Natural killer cell (primary cell): ENCODE results near the gene LRRC32. TPM values are rescaled to one million over a fixed set of nuclear protein-coding genes. Genes with fewer than 3 reads are reported as not detected.
"Not testable (repeated sequence)": the region's sequence is repeated elsewhere in the genome, so short reads cannot be mapped to it uniquely, and the experiment has no call there.

Source experiments
- ATAC-seq, 3 donors: fragments of 150-1000 bp in 2 of 3; fragments of 200-7000 bp in 1 of 3; cut with Tn5 transposase; 1 replicate in 1 of 3; 2 replicates in 2 of 3; pipeline ENCODE4 v1.10.0; 2021; ENCODE audit warnings: mild to moderate bottlenecking in 2 of 3, moderate library complexity in 2 of 3
- DNase-seq, 2 donors: peaks; one replicate each; pipeline versions ENCODE4 v3.0.0 to v3.0.0-alpha.2; 2013 to 2021; ENCODE audit warnings: mixed read lengths in 1 of 2
- H3K27ac ChIP-seq: one replicate; pipeline ENCODE4 v1.5.1; 2013; ENCODE audit warnings: mild to moderate bottlenecking, low read length
- H3K27me3 ChIP-seq: one replicate; pipeline ENCODE4 v1.6.1; 2013; ENCODE audit warnings: low read length; ENCODE audit not compliant: control insufficient read depth, insufficient read depth
- H3K36me3 ChIP-seq: one replicate; pipeline ENCODE4 v1.6.1; 2013; ENCODE audit warnings: low read length; ENCODE audit not compliant: control insufficient read depth, insufficient read depth
- H3K4me1 ChIP-seq: one replicate; pipeline ENCODE4 v1.6.1; 2013; ENCODE audit warnings: low read length; ENCODE audit not compliant: control insufficient read depth, insufficient read depth
- H3K4me3 ChIP-seq: one replicate; pipeline ENCODE4 v1.5.1; 2013; ENCODE audit warnings: low read length
- H3K9me3 ChIP-seq: one replicate; pipeline ENCODE4 v1.6.1; 2013; ENCODE audit warnings: low read length; ENCODE audit not compliant: control insufficient read depth, insufficient read depth
- H3K27ac Mint-ChIP-seq, 2 donors: one replicate each; pipeline ENCODE4 v1.8.0; 2022; ENCODE audit warnings: mild to moderate bottlenecking in 2 of 2, mixed read lengths in 2 of 2, moderate library complexity in 1 of 2
- H3K27me3 Mint-ChIP-seq, 2 donors: one replicate each; pipeline ENCODE4 v1.8.0; 2022; ENCODE audit warnings: low read depth in 2 of 2, mixed read lengths in 2 of 2
- H3K36me3 Mint-ChIP-seq: one replicate; pipeline ENCODE4 v1.8.0; 2022; ENCODE audit warnings: mixed read lengths
- H3K4me1 Mint-ChIP-seq, 2 donors: one replicate each; pipeline ENCODE4 v1.8.0; 2022; ENCODE audit warnings: mixed read lengths in 2 of 2
- H3K4me3 Mint-ChIP-seq: one replicate; pipeline ENCODE4 v1.8.0; 2022; ENCODE audit warnings: mild to moderate bottlenecking, moderate library complexity, mixed read lengths
- H3K9me3 Mint-ChIP-seq, 2 donors: one replicate each; pipeline ENCODE4 v1.8.0; 2022; ENCODE audit warnings: mixed read lengths in 2 of 2
- CTCF ChIP-seq: fragments of 200-600 bp; IDR thresholded peaks from one replicate; pipeline ENCODE4 v1.8.0; 2022; ENCODE audit warnings: antibody characterized with exemption
- WGBS: methylation state at CpG from one replicate; pipeline ENCODE4 v1.1.7; 2013; ENCODE audit warnings: missing lambda C conversion rate; ENCODE audit not compliant: insufficient coverage; 5-methylcytosine and 5-hydroxymethylcytosine counted together
- intact Hi-C: fragments of 100-400 bp; cut with micrococcal nuclease; formaldehyde crosslinking; loops from one replicate; pipeline ENCODE4 v1.14.2; 2022
- total RNA-seq, 4 donors: library from RNA; stranded (reverse); fragments of 120-200 nt in 1 of 4; gene quantifications; one replicate each; pipeline versions ENCODE4 v1.2.3 to v1.2.4, GENCODE V29; 2013 to 2022

Gene LRRC32
- total RNA-seq, 3 donors from 2014 or later (not counting 1 experiment from before 2014, with no cell fraction given), result 0.14 to 1.4 (median 1.4) TPM

- DNase-seq, result no peak
- H3K27me3 Mint-ChIP-seq, result peaks cover 41 to 68% of the 10 kb centered on the region in 2 donors
- H3K27ac ChIP-seq, result no peak overlapping the region
- H3K4me1 ChIP-seq, result peaks cover 19% of the 10 kb centered on the region
- peaks cover 27% of the 10 kb centered on the region for H3K27me3 ChIP-seq
- peaks cover 12% of the 10 kb centered on the region for H3K9me3 ChIP-seq
- H3K4me3 ChIP-seq, result no peak overlapping the region
- no peak for TF ChIP-seq CTCF
- H3K4me1 Mint-ChIP-seq, result peaks cover 14 to 21% of the 10 kb centered on the region in 2 donors
- ATAC-seq, result no peak
- no peaks in the 10 kb centered on the region for H3K36me3 Mint-ChIP-seq
- H3K36me3 ChIP-seq, result no peaks in the 10 kb centered on the region
- no peak overlapping the region for H3K27ac Mint-ChIP-seq
- H3K9me3 Mint-ChIP-seq, result no peaks in the 10 kb centered on the region
- no peak overlapping the region for H3K4me3 Mint-ChIP-seq
- 83% methylated on average over 5 of the region's 5 CpGs for WGBS
- intact Hi-C loops, result no loop called here
These were observed 48.0 kb downstream of the LRRC32 start for GRCh38 chr11:76622493-76623094.

DNA sequence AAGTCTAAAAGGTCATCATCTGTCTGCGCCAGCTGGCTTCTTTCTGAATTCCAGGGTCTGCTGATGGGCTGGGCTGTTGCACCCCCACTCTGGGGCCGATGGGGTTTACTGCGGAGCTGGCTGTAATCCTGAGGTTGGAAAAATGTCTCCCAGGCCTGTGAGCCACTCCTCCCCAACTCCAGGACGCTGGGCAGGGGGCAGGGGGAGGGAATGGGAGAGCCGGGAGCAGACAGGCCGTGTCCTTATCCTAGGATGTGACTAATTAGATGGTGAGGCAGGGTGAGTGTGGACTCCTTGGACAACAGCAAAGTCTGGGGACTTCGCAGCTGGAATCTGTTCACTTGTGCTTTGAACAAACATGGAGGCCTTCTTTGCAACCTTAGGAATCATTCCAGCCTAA lies 48.7 kb downstream of the LRRC32 start:
- TF ChIP-seq CTCF, result no peak
- intact Hi-C loops, result no loop called here
- Mint-ChIP-seq H3K27ac (no peak overlapping the region), H3K36me3 (no peaks in the 10 kb centered on the region), H3K9me3 (no peaks in the 10 kb centered on the region), H3K4me3 (no peak overlapping the region), H3K4me1 (peaks cover 7 to 16% of the 10 kb centered on the region in 2 donors), H3K27me3 (peaks cover 40 to 65% of the 10 kb centered on the region in 2 donors)
- H3K27ac ChIP-seq, result no peak overlapping the region
- peaks cover 12% of the 10 kb centered on the region for H3K9me3 ChIP-seq
- 82% methylated on average over 7 of the region's 7 CpGs for WGBS
- no peaks in the 10 kb centered on the region for H3K36me3 ChIP-seq
- peaks cover 11% of the 10 kb centered on the region for H3K4me1 ChIP-seq
- peaks cover 25% of the 10 kb centered on the region for H3K27me3 ChIP-seq
- H3K4me3 ChIP-seq, result no peak overlapping the region
- DNase-seq, result no peak
- no peak for ATAC-seq

DNA sequence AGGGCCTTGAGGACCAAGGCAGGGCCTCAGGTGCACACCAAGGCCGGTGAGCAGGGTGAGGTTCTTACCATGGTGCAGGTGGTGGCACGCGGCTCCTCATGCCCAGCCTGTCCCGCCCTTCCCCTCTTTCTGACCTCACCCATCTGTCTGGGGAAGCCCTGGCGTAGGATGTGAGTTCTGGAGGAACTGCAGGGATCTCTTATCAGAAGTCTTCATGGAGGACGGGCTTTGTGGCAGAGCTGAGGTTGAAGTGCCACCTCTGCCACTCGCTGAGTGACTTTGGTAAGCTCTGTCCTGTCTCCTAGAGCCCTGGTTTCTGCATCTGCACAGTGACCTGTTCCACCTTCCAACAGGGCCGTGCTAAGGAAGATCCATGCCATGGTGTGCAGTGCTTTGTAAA lies 49.1 kb downstream of the LRRC32 start:
- H3K27ac Mint-ChIP-seq, result no peak overlapping the region
- no peak overlapping the region for H3K27ac ChIP-seq
- no peak for TF ChIP-seq CTCF
- H3K27me3 ChIP-seq, result peaks cover 25% of the 10 kb centered on the region
- H3K4me3 ChIP-seq, result no peak overlapping the region
- H3K9me3 ChIP-seq, result peaks cover 12% of the 10 kb centered on the region
- no peak for DNase-seq
- H3K9me3 Mint-ChIP-seq, result no peaks in the 10 kb centered on the region
- H3K27me3 Mint-ChIP-seq, result peaks cover 40 to 68% of the 10 kb centered on the region in 2 donors
- H3K4me3 Mint-ChIP-seq, result no peak overlapping the region
- peaks cover 7% of the 10 kb centered on the region for H3K4me1 ChIP-seq
- no peaks in the 10 kb centered on the region for H3K36me3 ChIP-seq
- H3K4me1 Mint-ChIP-seq, result peaks cover 3 to 12% of the 10 kb centered on the region in 2 donors
- 87% methylated on average over 8 of the region's 8 CpGs for WGBS
- H3K36me3 Mint-ChIP-seq, result no peaks in the 10 kb centered on the region
- intact Hi-C loops, result no loop called here
- ATAC-seq, result no peak

DNA sequence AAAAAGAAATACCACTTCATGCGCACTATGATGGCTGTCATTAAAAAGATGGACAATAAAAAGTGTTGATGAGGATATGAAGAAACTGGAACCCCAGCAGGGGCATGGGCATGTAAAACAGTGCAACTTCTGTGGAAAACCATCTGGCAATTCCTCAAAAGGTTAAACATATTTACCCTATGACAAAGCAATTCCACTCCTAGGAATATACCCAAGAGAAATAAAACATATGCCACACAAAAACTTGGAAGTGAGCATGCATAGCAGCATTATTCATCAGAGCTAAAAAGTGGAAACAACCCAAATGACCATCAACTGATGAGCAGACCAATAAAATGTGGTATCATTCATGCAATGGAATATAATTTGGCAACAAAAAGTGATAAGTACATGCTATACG lies 50.1 kb downstream of the LRRC32 start:
- Mint-ChIP-seq H3K4me3 (no peak overlapping the region), H3K27ac (no peak overlapping the region), H3K4me1 (peaks cover 0 to 2% of the 10 kb centered on the region in 2 donors), H3K36me3 (no peaks in the 10 kb centered on the region), H3K9me3 (no peaks in the 10 kb centered on the region), H3K27me3 (peaks cover 39 to 63% of the 10 kb centered on the region in 2 donors)
- ATAC-seq (no peak), DNase-seq (no peak)
- peaks cover 6% of the 10 kb centered on the region for H3K9me3 ChIP-seq
- H3K36me3 ChIP-seq, result no peaks in the 10 kb centered on the region
- TF ChIP-seq CTCF, result no peak
- no peak overlapping the region for H3K27ac ChIP-seq
- peaks cover 18% of the 10 kb centered on the region for H3K27me3 ChIP-seq
- no peak overlapping the region for H3K4me3 ChIP-seq
- 92% methylated on average over 1 of the region's 2 CpGs for WGBS
- intact Hi-C loops, result no loop called here
- no peaks in the 10 kb centered on the region for H3K4me1 ChIP-seq

DNA sequence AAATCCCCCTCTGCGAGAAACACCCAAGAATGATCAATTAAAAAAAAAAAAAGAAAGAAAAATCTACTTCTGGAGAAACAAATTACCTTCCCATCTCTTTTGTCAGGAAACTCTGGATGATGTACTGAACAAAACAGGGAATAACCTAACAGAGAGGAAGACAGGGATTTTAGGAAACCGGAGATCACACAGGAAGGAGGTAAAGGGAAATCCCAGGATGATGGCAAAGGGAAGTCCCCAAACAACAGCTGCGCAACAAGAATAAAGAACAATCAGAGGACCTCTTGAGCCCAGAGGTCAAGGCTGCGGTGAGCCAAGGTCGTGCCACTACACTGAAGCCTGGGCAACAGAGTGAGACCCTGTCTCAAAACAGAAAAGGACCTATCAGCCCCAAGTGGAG lies 50.7 kb downstream of the LRRC32 start:
- H3K4me1 ChIP-seq, H3K4me3 Mint-ChIP-seq, H3K9me3 Mint-ChIP-seq, H3K27ac ChIP-seq, H3K4me3 ChIP-seq, intact Hi-C loops, DNase-seq, H3K36me3 ChIP-seq, H3K27ac Mint-ChIP-seq, ATAC-seq, H3K36me3 Mint-ChIP-seq, H3K4me1 Mint-ChIP-seq, H3K9me3 ChIP-seq: not testable (repeated sequence)
- no CpG with 5 or more reads among the region's 5 CpGs for WGBS
- peaks cover 33 to 56% of the 10 kb centered on the region in 2 donors for H3K27me3 Mint-ChIP-seq
- H3K27me3 ChIP-seq, result peaks cover 11% of the 10 kb centered on the region
